Hepatocyte (in vitro differentiated cells): ENCODE measurements around the gene SLC5A6.

Experiments used
- CTCF ChIP-seq: fragments of 200-600 bp; sonication (generic); IDR thresholded peaks from 2 replicates; pipeline ENCODE4 v1.5.1; 2016; ENCODE audit warnings: antibody characterized with exemption, mild to moderate bottlenecking; ENCODE audit not compliant: poor library complexity
- EZH2 ChIP-seq: fragments of 200-600 bp; sonication (generic); IDR thresholded peaks from 2 replicates; pipeline ENCODE4 v1.6.1; 2016; ENCODE audit warnings: antibody characterized with exemption, mild to moderate bottlenecking, borderline replicate concordance

DNA sequence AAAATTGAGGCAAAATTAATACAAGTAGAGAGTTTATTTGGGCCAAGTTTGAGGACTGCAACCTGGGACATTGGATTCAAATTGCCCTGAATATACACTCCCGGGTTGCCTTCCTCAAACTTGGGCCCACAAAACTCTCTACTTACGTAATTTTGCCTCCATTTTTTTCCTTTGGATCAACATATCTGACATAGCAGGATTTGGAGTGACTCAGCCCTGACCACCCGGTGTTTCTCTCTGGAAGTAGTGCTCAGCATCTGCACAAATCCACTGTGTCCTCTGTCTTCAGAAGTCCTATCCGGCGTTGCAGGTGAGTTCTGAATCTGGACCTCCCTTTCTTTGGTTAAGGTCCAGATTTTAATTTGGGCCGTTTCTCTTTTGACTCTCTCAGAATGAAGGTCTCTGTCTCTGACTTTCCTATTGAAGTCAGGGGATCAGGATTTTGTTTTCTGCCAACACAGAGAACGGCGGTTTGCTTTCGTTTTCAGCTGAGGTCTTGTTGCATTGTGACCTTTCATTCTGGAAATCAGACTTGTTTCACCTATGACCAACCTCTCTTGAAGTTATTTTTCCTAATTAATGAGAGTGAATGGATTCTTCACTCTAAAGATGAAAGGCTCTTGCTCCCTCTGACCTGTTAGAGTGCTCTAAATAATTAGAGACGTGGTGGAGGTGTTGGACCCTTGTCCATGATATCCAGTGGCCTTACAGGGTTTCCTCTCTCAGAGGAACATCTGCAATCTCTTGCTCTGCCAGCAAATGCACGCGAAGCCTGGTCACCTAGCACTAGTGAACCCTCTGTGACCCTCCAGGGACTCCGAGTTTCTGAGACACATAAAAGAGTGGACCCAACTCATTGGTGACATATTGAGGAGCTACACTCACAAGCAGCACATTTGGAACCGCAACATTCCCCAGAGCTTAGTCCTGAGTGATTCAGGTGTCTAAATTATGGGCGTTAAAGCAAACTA, 49.6 kb downstream of the SLC5A6 start:
- no peak for TF ChIP-seq CTCF
- TF ChIP-seq EZH2 = no peak
